ENCODE data around the gene TLN1. TPM values are rescaled to one million over a fixed set of nuclear protein-coding genes. Genes with fewer than 3 reads are reported as not detected.

Gene TLN1
- total and polyA plus RNA-seq, 2 of the 4 experiments (the other 2 are of a cell fraction): 228 to 346 TPM

GRCh38 chr9:35705372-35705771, 26.6 kb downstream of the TLN1 start:
- peaks cover 57 to 64% of the 10 kb centered on the region in 2 experiments for H3K79me1 ChIP-seq (ENCODE audit: low read depth in 1 of 2, low read length in 2 of 2)
- WGBS, 2 experiments (ENCODE audit: extremely low coverage in 2 of 2, insufficient read length in 1 of 2): no CpG with 5 or more reads among the region's 8 CpGs

More at GRCh38 chr9:35705372-35705771, 26.6 kb downstream of the TLN1 start:
- no peaks in the 10 kb centered on the region for H3K4me1 ChIP-seq (ENCODE audit: control insufficient read depth, insufficient read depth, low read length)
- H4K5ac ChIP-seq (ENCODE audit: low read depth, low read length): no peak overlapping the region
- no peak overlapping the region for H3K27ac ChIP-seq (ENCODE audit: insufficient read depth, low read length)
- H3K27me3 ChIP-seq (ENCODE audit: control insufficient read depth, insufficient read depth, low read length): no peaks in the 10 kb centered on the region
- CTCF ChIA-PET: interaction anchor here (0.6 to 1.2 kb wide), 2 partner anchors 9 to 94 kb away, joined by 3 to 4 read pairs; no protein-coding TSS in a partner anchor
- dilution Hi-C loops (cut with HindIII; ENCODE audit: low sequenced_read_pairs, unreplicated experiment): no loop called here
- peaks cover 7% of the 10 kb centered on the region for H3K9me1 ChIP-seq (ENCODE audit: insufficient read depth, low read length)
- H2BK120ac ChIP-seq (ENCODE audit: low read depth, low read length): no peak overlapping the region
- H3K9ac ChIP-seq (ENCODE audit: low read depth, low read length): no peak overlapping the region
- H3K36me3 ChIP-seq (ENCODE audit: control insufficient read depth, insufficient read depth, low read length): peaks cover 82% of the 10 kb centered on the region
- intact Hi-C loops (cut with micrococcal nuclease): no loop called here
- no peak overlapping the region for H2AFZ ChIP-seq (replicated peaks; ENCODE audit: low read length, poor library complexity)
- no peak overlapping the region for H3K23ac ChIP-seq (ENCODE audit: low read depth, low read length)
- peaks cover 12% of the 10 kb centered on the region; the same call in 1 of the 2 replicates for H4K20me1 ChIP-seq (ENCODE audit: insufficient read depth, low read length)
- H4K8ac ChIP-seq (ENCODE audit: low read depth in 2 of 2, low read length in 2 of 2): no peak overlapping the region
- no peak overlapping the region for H3K4ac ChIP-seq (ENCODE audit: low read depth, low read length)
- H2BK5ac ChIP-seq (ENCODE audit: low read depth, low read length, poor library complexity, severe bottlenecking): no peak overlapping the region
- DNase-seq: no peak
- BruUV-seq (replicated peaks): no TSS peak
- TF ChIP-seq MAFK (IDR thresholded peaks at IDR 0.05; ENCODE audit: low read depth, low read length): no peak
- no peak for TF ChIP-seq NFE2L2 (IDR thresholded peaks at IDR 0.05; ENCODE audit: low read depth, low read length)
- no peak for TF ChIP-seq POLR2A (IDR thresholded peaks at IDR 0.05; ENCODE audit: low read depth, low read length)
- TF ChIP-seq SMC3 (IDR thresholded peaks at IDR 0.05; ENCODE audit: low read depth, low read length): no peak
- no peak overlapping the region for H3K18ac ChIP-seq (ENCODE audit: low read depth, low read length)
- H2AK9ac ChIP-seq (replicated peaks; ENCODE audit: low read depth, low read length, poor library complexity): no peak overlapping the region
- no peak overlapping the region for H2AK5ac ChIP-seq (ENCODE audit: low read depth, low read length)
- in situ Hi-C loops (cut with MboI; ENCODE audit: low sequenced_read_pairs): no loop called here
- no peak overlapping the region for H3K56ac ChIP-seq (ENCODE audit: extremely low read depth, insufficient read depth, low read length)
- no peak overlapping the region for H2BK15ac ChIP-seq (ENCODE audit: low read depth, low read length)
- H3K4me3 ChIP-seq (ENCODE audit: insufficient read depth, low read depth, low read length): no peak overlapping the region
- no peak overlapping the region for H4K91ac ChIP-seq (ENCODE audit: insufficient read depth, low read depth, low read length)
- no peaks in the 10 kb centered on the region for H3K9me3 ChIP-seq (ENCODE audit: control insufficient read depth, insufficient read depth, low read length)
- POLR2A ChIA-PET (ENCODE audit: unreplicated experiment): no interaction called here
- no peak overlapping the region for H3K4me2 ChIP-seq (ENCODE audit: low read depth, low read length)
- no peak for ATAC-seq (ENCODE audit: low read depth)
- no peak overlapping the region for H3K14ac ChIP-seq (replicated peaks; ENCODE audit: low read depth, low read length)
- no peak overlapping the region for H2BK20ac ChIP-seq (ENCODE audit: low read depth, low read length)
